K562 (cell line): ENCODE results near the gene DUSP16. TPM values are rescaled to one million over a fixed set of nuclear protein-coding genes. Genes with fewer than 3 reads are reported as not detected.

Source experiments
- ATAC-seq: fragments of 200-7000 bp; cut with Tn5 transposase; 3 replicates; pipeline ENCODE4 v1.9.1; 2020; ENCODE audit warnings: moderate library complexity
- Bru-seq: library from RNA; stranded (reverse); fragments of 400-500 nt; gene quantifications from one replicate; lab custom pipeline; 2021; lab: Mats Ljungman, UMichigan
- BruChase-seq, 2 experiments: library from RNA; stranded (reverse); fragments of 400-500 nt; gene quantifications; one replicate each; lab custom pipeline; 2021; lab: Mats Ljungman, UMichigan
- BruUV-seq: library from RNA; stranded (reverse); fragments of 400-500 nt; replicated peaks from 2 replicates; lab custom pipeline; 2021; lab: Mats Ljungman, UMichigan
- CTCF ChIA-PET: fragments of 300-600 bp; formaldehyde crosslinking; extraction: SDS; loops from one replicate; lab custom pipeline; 2021; ENCODE audit warnings: low intra/inter-chr PET ratio; lab: Yijun Ruan, JAX
- POLR2A ChIA-PET: fragments of 300-600, 350-650 bp; sonication (Branson Sonifier 250); formaldehyde crosslinking; extraction: SDS; loops from one replicate; lab custom pipeline; 2021; ENCODE audit warnings: antibody characterized with exemption, inconsistent platforms; lab: Yijun Ruan, JAX
- DNase-seq, 4 experiments: peaks; one replicate each; pipeline versions ENCODE4 v3.0.0 to v3.0.0-alpha.2; 2011 to 2018; ENCODE audit warnings: low spot score in 3 of 4, mixed read lengths in 3 of 4; ENCODE audit errors: extremely low read depth in 1 of 4
- FAIRE-seq: peaks from 2 replicates; lab custom pipeline; 2011; peaks lifted over from hg19 to GRCh38; lab: Jason Lieb, UNC
- H2AFZ ChIP-seq: 2 replicates; pipeline ENCODE4 v1.6.0; 2011; ENCODE audit warnings: low read depth, low read length, control low read depth, inconsistent platforms
- H3K27ac ChIP-seq: fragments of 200-600 bp; 3 replicates; pipeline ENCODE4 v1.8.0; 2011; ENCODE audit warnings: low read depth, mild to moderate bottlenecking, control low read depth, inconsistent platforms, low read length, moderate library complexity, mixed read lengths; ENCODE audit errors: extremely low read depth
- H3K27me3 ChIP-seq, 2 experiments: fragments of 300-600 bp in 1 of 2; 2 replicates in 1 of 2; 3 replicates in 1 of 2; pipeline versions ENCODE4 v1.6.0 to v1.8.0; 2011; ENCODE audit warnings: inconsistent platforms in 2 of 2, low read length in 2 of 2, mild to moderate bottlenecking in 1 of 2, mixed read lengths in 1 of 2, moderate library complexity in 1 of 2; ENCODE audit not compliant: control insufficient read depth in 2 of 2, insufficient read depth in 2 of 2
- H3K36me3 ChIP-seq: fragments of 300-600 bp; 3 replicates; pipeline ENCODE4 v1.8.0; 2011; ENCODE audit warnings: mild to moderate bottlenecking, low read length, inconsistent platforms; ENCODE audit not compliant: control insufficient read depth, insufficient read depth
- H3K4me1 ChIP-seq, 2 experiments: fragments of 200-600 bp in 1 of 2; replicated peaks in 1 of 2; 2 replicates in 1 of 2; 3 replicates in 1 of 2; pipeline versions ENCODE4 v1.5.1 to v1.8.0; 2011; ENCODE audit warnings: inconsistent platforms in 2 of 2, low read length in 2 of 2, mild to moderate bottlenecking in 1 of 2, mixed read lengths in 1 of 2, moderate library complexity in 1 of 2; ENCODE audit not compliant: control insufficient read depth in 2 of 2, insufficient read depth in 2 of 2
- H3K4me2 ChIP-seq: 2 replicates; pipeline ENCODE4 v1.6.1; 2011; ENCODE audit warnings: low read length, control low read depth, inconsistent platforms, mixed read lengths; ENCODE audit not compliant: insufficient read depth
- H3K4me3 ChIP-seq: fragments of 200-600 bp; sonication (generic), shearing (Covaris generic); 2 replicates; pipeline ENCODE4 v1.5.1; 2016; ENCODE audit warnings: control low read depth, inconsistent platforms
- H3K79me2 ChIP-seq: fragments of 200-600 bp; 3 replicates; pipeline ENCODE4 v1.8.0; 2011; ENCODE audit warnings: low read length, inconsistent platforms; ENCODE audit not compliant: control insufficient read depth, insufficient read depth
- H3K9ac ChIP-seq, 2 experiments: 2 replicates each; pipeline versions ENCODE4 v1.6.0 to v1.6.1; 2011; ENCODE audit warnings: low read depth in 2 of 2, low read length in 2 of 2, control low read depth in 1 of 2, inconsistent platforms in 1 of 2, mild to moderate bottlenecking in 1 of 2, mixed read lengths in 1 of 2; ENCODE audit not compliant: insufficient read depth in 1 of 2
- H3K9me1 ChIP-seq: one replicate; pipeline ENCODE4 v1.6.0; 2011; ENCODE audit warnings: inconsistent platforms, mild to moderate bottlenecking, low read length, moderate library complexity; ENCODE audit not compliant: control insufficient read depth, insufficient read depth
- H3K9me3 ChIP-seq: replicated peaks from 2 replicates; pipeline ENCODE4 v1.5.1; 2011; ENCODE audit warnings: low read depth, low read length, inconsistent platforms; ENCODE audit not compliant: control insufficient read depth, insufficient read depth
- H4K20me1 ChIP-seq: replicated peaks from 2 replicates; pipeline ENCODE4 v1.6.1; 2011; ENCODE audit warnings: low read length, inconsistent platforms, mixed read lengths; ENCODE audit not compliant: control insufficient read depth, insufficient read depth
- CREBBP ChIP-seq: IDR thresholded peaks from one replicate; pipeline ENCODE4 v1.6.1; 2012; ENCODE audit warnings: low read depth, mild to moderate bottlenecking, control low read depth, inconsistent platforms, low read length
- CXXC5 ChIP-seq: fragments of 250-450 bp; sonication (Bioruptor Pico); IDR thresholded peaks from 2 replicates; pipeline ENCODE4 v1.8.0; 2022; ENCODE audit warnings: inconsistent platforms, mild to moderate bottlenecking, moderate library complexity
- JUN ChIP-seq, 2 experiments: sonication (generic) in 1 of 2; formaldehyde crosslinking in 1 of 2; IDR thresholded peaks; 2 replicates each; pipeline versions ENCODE4 v1.6.1 to v1.8.0; 2012 to 2022; ENCODE audit warnings: borderline replicate concordance in 2 of 2, mild to moderate bottlenecking in 2 of 2, improper control_type of control experiment in 1 of 2, low read depth in 1 of 2, low read length in 1 of 2, missing genetic modification reagents in 1 of 2
- KDM1A ChIP-seq, 2 experiments: fragments of 450-650 bp; IDR thresholded peaks; 2 replicates each; pipeline ENCODE4 v1.6.1; 2016; ENCODE audit warnings: mild to moderate bottlenecking in 2 of 2
- NCOA4 ChIP-seq: fragments of 450-650 bp; IDR thresholded peaks from 2 replicates; pipeline ENCODE4 v1.6.1; 2018; ENCODE audit warnings: mild to moderate bottlenecking; ENCODE audit not compliant: partially characterized antibody
- NRF1 ChIP-seq, 2 experiments: fragments of 450-650 bp; IDR thresholded peaks in 1 of 2; conservative IDR thresholded peaks in 1 of 2; 2 replicates each; pipeline ENCODE4 v1.6.1; 2014; ENCODE audit warnings: mild to moderate bottlenecking in 2 of 2
- PHF21A ChIP-seq: fragments of 450-650 bp; IDR thresholded peaks from 2 replicates; pipeline ENCODE4 v1.6.1; 2017; ENCODE audit warnings: low read depth, borderline replicate concordance
- PML ChIP-seq: IDR thresholded peaks from 2 replicates; pipeline ENCODE4 v1.6.1; 2012; ENCODE audit warnings: low read length, inconsistent platforms
- RFX1 ChIP-seq: fragments of 450-650 bp; IDR thresholded peaks from 2 replicates; pipeline ENCODE4 v1.6.1; 2016; ENCODE audit warnings: mild to moderate bottlenecking, moderate library complexity
- SREBF2 ChIP-seq: sonication (generic); formaldehyde crosslinking; IDR thresholded peaks from 2 replicates; pipeline ENCODE4 v1.4.0; 2020; ENCODE audit warnings: mild to moderate bottlenecking, missing genetic modification reagents
- VEZF1 ChIP-seq: fragments of 200-800 bp; sonication (Bioruptor generic); IDR thresholded peaks from 2 replicates; pipeline ENCODE4 v1.6.1; 2017; ENCODE audit warnings: missing genetic modification characterization, missing compliant biosample characterization
- ZKSCAN3 ChIP-seq: fragments of 250-450 bp; sonication (Bioruptor Pico); IDR thresholded peaks from 2 replicates; pipeline ENCODE4 v1.4.0; 2020
- ZNF184 ChIP-seq: sonication (generic); formaldehyde crosslinking; IDR thresholded peaks from 2 replicates; pipeline ENCODE4 v1.5.0; 2020; ENCODE audit warnings: missing genetic modification reagents
- ZNF695 ChIP-seq: fragments of 450-650 bp; formaldehyde crosslinking; IDR thresholded peaks from 2 replicates; pipeline ENCODE4 v1.4.0; 2020; ENCODE audit warnings: mild to moderate bottlenecking, moderate library complexity
- WGBS: fragments of 100-300 bp; shearing (Covaris generic); methylation state at CpG from one replicate; pipeline ENCODE4 v1.1.6; 2016; ENCODE audit warnings: low coverage, mixed read lengths; ENCODE audit not compliant: insufficient coverage; ENCODE audit errors: missing lambda C conversion rate; 5-methylcytosine and 5-hydroxymethylcytosine counted together
- in situ Hi-C: fragments of 300-500 bp; cut with MboI; formaldehyde crosslinking; loops from 4 replicates; pipeline ENCODE4 v1.15.0; 2018; ENCODE audit warnings: inconsistent platforms, mixed read lengths
- intact Hi-C: fragments of 100-400 bp; cut with micrococcal nuclease; formaldehyde crosslinking; loops from 2 replicates; pipeline ENCODE4 v1.14.2; 2022
- long read RNA-seq, 3 experiments: library from polyadenylated mRNA in 2 of 3; library from RNA in 1 of 3; unstranded in 2 of 3; stranded (forward) in 1 of 3; transcript quantifications; one replicate each; pipeline ENCODE4 v2.0.0, GENCODE V29; 2019 to 2022
- polyA minus RNA-seq, 3 experiments: library from RNA; depleted of rRNA, polyadenylated mRNA; stranded (reverse); fragments of >200 nt; gene quantifications; 2 replicates each; pipeline ENCODE4 v1.2.3, GENCODE V29; 2011
- polyA plus RNA-seq, 8 experiments: library from polyadenylated mRNA; depleted of rRNA in 4 of 8; stranded (reverse) in 5 of 8; unstranded in 3 of 8; fragments of >200 nt; fragmentation: Nextera tagmentation in 2 of 8; fragmentation: Illumina TruSeq in 1 of 8; extraction: Ambion mirVana in 2 of 8; extraction: Trizol in 1 of 8; gene quantifications; 2 replicates each; pipeline versions ENCODE4 v1.2.1 to v1.2.3, GENCODE V29; 2011 to 2014; ENCODE audit warnings: inconsistent platforms in 1 of 8, missing spikeins in 1 of 8
- total RNA-seq, 7 experiments: library from RNA; depleted of rRNA in 6 of 7; stranded (reverse); fragments of >200 nt in 6 of 7; fragmentation: Illumina TruSeq in 2 of 7; extraction: Trizol in 2 of 7; gene quantifications; 2 replicates each; pipeline versions ENCODE4 v1.2.1 to v1.2.3, GENCODE V29; 2011 to 2021; ENCODE audit warnings: low replicate concordance in 1 of 7

Gene DUSP16
- 11.4 and 26.0 TPM in 2 replicates for total RNA-seq (2011; cell fraction: chromatin; rRNA removed; ENCODE audit: low replicate concordance)
- total RNA-seq (2011; cell fraction: nucleolus; rRNA removed) = 5.7 and 5.8 TPM in 2 replicates
- 7.7 and 9.8 TPM in 2 replicates for total RNA-seq (2011; cell fraction: nucleoplasm; rRNA removed)
- total RNA-seq (2014; rRNA removed) (4.7 and 5.6 TPM in 2 replicates), total RNA-seq (2014; rRNA removed; fragmentation: Illumina TruSeq; extraction: Trizol) (5.7 and 7.1 TPM in 2 replicates), total RNA-seq (2015; rRNA removed; fragmentation: Illumina TruSeq; extraction: Trizol) (6.2 and 6.4 TPM in 2 replicates), total RNA-seq (2021) (9.2 and 10.1 TPM in 2 replicates), polyA plus RNA-seq (2011; rRNA removed) (10.0 and 12.3 TPM in 2 replicates), polyA plus RNA-seq (2014; fragmentation: Illumina TruSeq; extraction: Trizol) (7.0 and 8.0 TPM in 2 replicates), polyA plus RNA-seq (2014; fragmentation: Nextera tagmentation; extraction: Ambion mirVana) (1 to 10 TPM in 1 of 2 experiments, under 1 TPM in 1; 0.70 to 1.1 TPM), polyA plus RNA-seq (2014; rRNA removed) (5.1 and 5.8 TPM in 2 replicates), polyA minus RNA-seq (2011; rRNA and poly(A)+ RNA removed) (18.1 and 24.1 TPM in 2 replicates), Bru-seq, nascent RNA (percentile 63 among the genes with signal in this experiment), BruChase-seq, experiment 1, labeled RNA remaining after a 2-hour chase (percentile 71 among the genes with signal in this experiment), BruChase-seq, experiment 2, labeled RNA remaining after a 6-hour chase (percentile 71 among the genes with signal in this experiment)
- polyA plus RNA-seq (2011; cell fraction: cytosol; rRNA removed) = 6.5 and 7.6 TPM in 2 replicates
- 4.4 and 7.8 TPM in 2 replicates for polyA plus RNA-seq (2011; cell fraction: nucleus; rRNA removed)
- polyA plus RNA-seq (2012) = 4.5 and 5.1 TPM in 2 replicates
- polyA minus RNA-seq (2011; cell fraction: cytosol; rRNA and poly(A)+ RNA removed) = 9.5 and 10.6 TPM in 2 replicates
- polyA minus RNA-seq (2011; cell fraction: nucleus; rRNA and poly(A)+ RNA removed) = 3.1 and 7.0 TPM in 2 replicates
- long read RNA-seq, experiment 1, full-length matches to known transcripts = 1 of 21 reads
- long read RNA-seq, experiment 1, partial matches to known transcripts = 2 of 21 reads
- long read RNA-seq, experiment 1, other reads (novel, unspliced or antisense) = 18 of 21 reads
- long read RNA-seq, experiment 2, full-length matches to known transcripts = 4 of 11 reads
- long read RNA-seq, experiment 2, partial matches to known transcripts = 0 of 11 reads
- long read RNA-seq, experiment 2, other reads (novel, unspliced or antisense) = 7 of 11 reads
- long read RNA-seq, experiment 3, partial matches to known transcripts = 0 of 1 reads
- long read RNA-seq, experiment 3, other reads (novel, unspliced or antisense) = 1 of 1 reads

- intact Hi-C loops = loop anchor here (5.0 kb wide), 3 partner anchors 50 to 185 kb away; partner anchors contain the start of gene CREBL2
- peak; percentile 68 for FAIRE-seq
- Histone ChIP-seq H4K20me1 (no peaks in the 10 kb centered on the region), H3K9me1 (no peaks in the 10 kb centered on the region), H2AFZ (peak within 1 kb of the TSS; percentile 85), H3K27me3 (no peaks in the 10 kb centered on the region), H3K79me2 (peaks cover 40% of the 10 kb centered on the region), H3K9me3 (no peaks in the 10 kb centered on the region), H3K4me1 (peaks cover 9 to 11% of the 10 kb centered on the region in 2 experiments; a peak in 4 of 5 replicates), H3K4me3 (peak within 1 kb of the TSS; percentile 82), H3K9ac (peak within 1 kb of the TSS; percentile 96 to 100), H3K27ac (peak within 1 kb of the TSS; percentile 97), H3K36me3 (no peaks in the 10 kb centered on the region), H3K4me2 (peak within 1 kb of the TSS; percentile 90)
- peak; percentile 94 for ATAC-seq
- peak; percentile 81 to 90 (median 84) for DNase-seq
- ChIA-PET CTCF (interaction anchor here (1.0 kb wide), 1 partner anchor 186 kb away, joined by 3 read pairs; no protein-coding TSS in a partner anchor), POLR2A (interaction anchor here (0.6 kb wide), 2 partner anchors 38 to 107 kb away, joined by 3 read pairs; no protein-coding TSS in a partner anchor)
- 3% methylated on average over 4 of the region's 59 CpGs for WGBS
- BruUV-seq = no TSS peak
- in situ Hi-C loops = no loop called here
- TF ChIP-seq PHF21A = no peak
- peak; percentile 87 for TF ChIP-seq JUN (IDR thresholded peaks at IDR 0.05; ENCODE audit: borderline replicate concordance, low read depth, low read length)
- no peak for TF ChIP-seq JUN (CRISPR knock-in tag; IDR thresholded peaks at IDR 0.05; ENCODE audit: borderline replicate concordance)
- no peak for TF ChIP-seq PML
- TF ChIP-seq CXXC5 (CRISPR knock-in tag) = peak; percentile 76
- TF ChIP-seq CREBBP = no peak
- no peak for TF ChIP-seq ZNF695 (CRISPR knock-in tag)
- peak in 1 of 2 experiments; percentile 32; a peak in 2 of 4 replicates for TF ChIP-seq NRF1 (conservative IDR thresholded peaks at IDR 0.05 in 1 of 2, IDR thresholded peaks at IDR 0.05 in 1 of 2)
- 0 out of 4 replicates have a peak, but pooled peaks have one; percentile 17 to 25 for TF ChIP-seq KDM1A (IDR thresholded peaks at IDR 0.05)
- no peak for TF ChIP-seq ZNF184 (CRISPR knock-in tag)
- TF ChIP-seq VEZF1 (CRISPR knock-in tag) = peak; percentile 95
- no peak for TF ChIP-seq SREBF2 (CRISPR knock-in tag)
- no peak for TF ChIP-seq ZKSCAN3 (CRISPR knock-in tag)
- TF ChIP-seq NCOA4 = no peak
- no peak for TF ChIP-seq RFX1
Measured at GRCh38 chr12:12562585-12563261, at the start of gene DUSP16. Gene DUSP16, minus strand, starts transcription at chr12:12562863. Its CDS starts 41,765 bp downstream, at chr12:12521098.
